Measurements from ENCODE around the gene POLR1A. TPM values are rescaled to one million over a fixed set of nuclear protein-coding genes. Genes with fewer than 3 reads are reported as not detected.

POLR1A gene
- total RNA-seq, 1 experiment from 2014 or later = 47.5 TPM

DNA sequence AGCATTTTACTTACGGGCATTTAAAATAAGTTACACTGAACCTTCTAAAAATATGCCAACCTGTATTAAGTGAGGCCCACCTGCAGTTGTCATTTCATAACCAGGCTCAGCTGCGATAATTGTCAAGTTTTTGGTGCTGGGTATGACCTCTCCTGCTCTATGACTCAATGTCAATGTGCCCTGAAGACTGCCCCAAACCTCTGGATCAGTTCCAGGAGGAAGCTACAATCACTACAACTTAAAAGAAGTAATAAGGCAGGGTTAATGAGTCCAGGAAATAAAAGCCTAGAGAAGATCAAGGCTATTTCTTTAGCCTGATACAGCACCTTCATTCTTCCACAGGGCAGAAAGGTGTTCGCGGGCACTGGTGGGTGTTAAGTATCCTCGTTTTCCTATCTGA lies 22.9 kb downstream of the POLR1A start (continued):
- TF ChIP-seq ZNF219 (CRISPR knock-in tag; IDR thresholded peaks at IDR 0.05; ENCODE audit: borderline replicate concordance) (no peak), IRF2 (CRISPR knock-in tag; IDR thresholded peaks at IDR 0.05; ENCODE audit: borderline replicate concordance, low read depth) (no peak), GTF2I (CRISPR knock-in tag; conservative IDR thresholded peaks at IDR 0.05) (no peak), TCF7 (CRISPR knock-in tag; IDR thresholded peaks at IDR 0.05; ENCODE audit: low read depth) (no peak), CREM (CRISPR knock-in tag; IDR thresholded peaks at IDR 0.05) (no peak), NFE2L1 (CRISPR knock-in tag; IDR thresholded peaks at IDR 0.05) (no peak)

DNA sequence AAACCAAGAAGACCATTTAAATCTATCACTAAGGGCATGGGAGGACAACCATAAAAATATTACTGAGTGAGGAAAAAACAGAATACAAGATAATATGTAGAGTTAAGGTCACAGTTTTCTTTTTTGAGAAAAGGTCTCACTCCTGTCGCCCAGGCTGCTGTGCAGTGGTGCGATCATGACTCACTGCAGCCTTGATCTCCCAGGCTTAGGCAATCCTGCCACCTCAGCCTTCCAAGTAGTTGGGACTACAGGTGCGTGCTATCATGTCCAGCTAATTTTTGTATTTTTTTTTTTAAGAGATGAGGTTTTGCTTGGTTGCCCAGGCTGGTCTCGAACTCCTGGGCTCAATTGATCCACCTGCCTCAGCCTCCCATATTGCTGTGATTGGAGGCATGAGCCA lies 24.0 kb downstream of the POLR1A start:
- POLR2A ChIA-PET = no interaction called here
- Mint-ChIP-seq H3K27me3 (ENCODE audit: low read depth) (no peaks in the 10 kb centered on the region), H3K4me3 (no peak overlapping the region)

DNA sequence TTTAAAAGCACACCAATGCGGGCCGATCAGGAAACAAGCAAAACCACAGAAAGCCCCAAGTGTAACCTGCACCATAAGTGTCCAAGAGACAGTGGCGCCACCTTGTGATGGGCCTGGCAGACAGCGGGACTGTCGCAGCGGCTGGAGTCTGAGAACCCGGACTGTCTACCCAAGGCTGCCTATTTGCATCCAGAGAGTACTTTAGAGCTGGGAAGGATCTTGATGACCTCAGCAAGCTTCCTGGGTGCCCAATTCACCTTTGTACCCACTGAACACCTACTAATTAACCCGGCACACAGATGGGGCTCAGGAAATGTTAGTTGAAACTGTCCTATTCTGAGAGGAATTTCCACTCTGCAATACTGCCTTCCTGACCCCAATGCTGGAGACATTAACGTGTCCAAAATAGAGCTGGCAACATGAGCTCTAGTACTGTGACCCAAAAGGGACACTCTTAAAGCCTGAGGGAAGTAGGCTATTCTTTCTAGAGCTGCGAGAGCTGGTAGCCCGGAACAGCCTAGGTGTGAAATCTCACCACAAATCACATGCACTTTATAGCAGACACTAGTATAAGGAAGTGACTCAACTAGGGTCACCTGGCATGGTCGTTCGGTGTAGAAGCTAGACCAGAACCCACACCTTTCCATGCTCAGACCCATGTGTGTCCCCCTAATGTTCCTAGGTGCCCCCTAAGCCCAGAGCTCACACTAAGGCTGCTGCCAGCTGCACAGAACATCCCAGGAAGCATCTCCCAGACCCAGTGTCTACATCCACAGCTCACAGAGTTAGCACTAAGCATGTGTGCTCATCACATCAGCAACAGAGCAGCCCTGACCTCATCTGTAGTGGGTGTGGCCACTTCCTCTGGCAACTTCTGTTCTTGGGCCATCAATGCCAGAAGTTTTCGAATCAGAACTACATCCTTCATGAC lies 25.4 kb downstream of the POLR1A start:
- peak; percentile 84 for DNase-seq (ENCODE audit: low spot score)
- Mint-ChIP-seq H3K4me3 (no peak overlapping the region), H3K4me1 (no peaks in the 10 kb centered on the region), H3K9me3 (no peaks in the 10 kb centered on the region), H3K27ac (0 out of 2 replicates have a peak overlapping the region, but pooled peaks have one; percentile 67), H3K27me3 (ENCODE audit: low read depth) (no peaks in the 10 kb centered on the region), H3K36me3 (peaks cover 62% of the 10 kb centered on the region)
- TF ChIP-seq ATF1 (CRISPR knock-in tag; IDR thresholded peaks at IDR 0.05) (no peak), ZNF317 (CRISPR knock-in tag; IDR thresholded peaks at IDR 0.05; ENCODE audit: borderline replicate concordance, low read depth) (no peak), ZNF423 (CRISPR knock-in tag; IDR thresholded peaks at IDR 0.05) (no peak), JUN (CRISPR knock-in tag; IDR thresholded peaks at IDR 0.05) (no peak)
- TF ChIP-seq, protein P1, sequence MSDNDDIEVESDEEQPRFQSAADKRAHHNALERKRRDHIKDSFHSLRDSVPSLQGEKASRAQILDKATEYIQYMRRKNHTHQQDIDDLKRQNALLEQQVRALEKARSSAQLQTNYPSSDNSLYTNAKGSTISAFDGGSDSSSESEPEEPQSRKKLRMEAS (CRISPR knock-in tag; IDR thresholded peaks at IDR 0.05) = no peak
- TF ChIP-seq, protein P2, sequence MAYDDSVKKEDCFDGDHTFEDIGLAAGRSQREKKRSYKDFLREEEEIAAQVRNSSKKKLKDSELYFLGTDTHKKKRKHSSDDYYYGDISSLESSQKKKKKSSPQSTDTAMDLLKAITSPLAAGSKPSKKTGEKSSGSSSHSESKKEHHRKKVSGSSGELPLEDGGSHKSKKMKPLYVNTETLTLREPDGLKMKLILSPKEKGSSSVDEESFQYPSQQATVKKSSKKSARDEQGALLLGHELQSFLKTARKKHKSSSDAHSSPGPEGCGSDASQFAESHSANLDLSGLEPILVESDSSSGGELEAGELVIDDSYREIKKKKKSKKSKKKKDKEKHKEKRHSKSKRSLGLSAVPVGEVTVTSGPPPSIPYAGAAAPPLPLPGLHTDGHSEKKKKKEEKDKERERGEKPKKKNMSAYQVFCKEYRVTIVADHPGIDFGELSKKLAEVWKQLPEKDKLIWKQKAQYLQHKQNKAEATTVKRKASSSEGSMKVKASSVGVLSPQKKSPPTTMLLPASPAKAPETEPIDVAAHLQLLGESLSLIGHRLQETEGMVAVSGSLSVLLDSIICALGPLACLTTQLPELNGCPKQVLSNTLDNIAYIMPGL (CRISPR knock-in tag; IDR thresholded peaks at IDR 0.05) = no peak
- TF ChIP-seq, protein P3, sequence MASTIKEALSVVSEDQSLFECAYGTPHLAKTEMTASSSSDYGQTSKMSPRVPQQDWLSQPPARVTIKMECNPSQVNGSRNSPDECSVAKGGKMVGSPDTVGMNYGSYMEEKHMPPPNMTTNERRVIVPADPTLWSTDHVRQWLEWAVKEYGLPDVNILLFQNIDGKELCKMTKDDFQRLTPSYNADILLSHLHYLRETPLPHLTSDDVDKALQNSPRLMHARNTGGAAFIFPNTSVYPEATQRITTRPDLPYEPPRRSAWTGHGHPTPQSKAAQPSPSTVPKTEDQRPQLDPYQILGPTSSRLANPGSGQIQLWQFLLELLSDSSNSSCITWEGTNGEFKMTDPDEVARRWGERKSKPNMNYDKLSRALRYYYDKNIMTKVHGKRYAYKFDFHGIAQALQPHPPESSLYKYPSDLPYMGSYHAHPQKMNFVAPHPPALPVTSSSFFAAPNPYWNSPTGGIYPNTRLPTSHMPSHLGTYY (CRISPR knock-in tag; IDR thresholded peaks at IDR 0.05) = no peak
- TF ChIP-seq, protein P4, sequence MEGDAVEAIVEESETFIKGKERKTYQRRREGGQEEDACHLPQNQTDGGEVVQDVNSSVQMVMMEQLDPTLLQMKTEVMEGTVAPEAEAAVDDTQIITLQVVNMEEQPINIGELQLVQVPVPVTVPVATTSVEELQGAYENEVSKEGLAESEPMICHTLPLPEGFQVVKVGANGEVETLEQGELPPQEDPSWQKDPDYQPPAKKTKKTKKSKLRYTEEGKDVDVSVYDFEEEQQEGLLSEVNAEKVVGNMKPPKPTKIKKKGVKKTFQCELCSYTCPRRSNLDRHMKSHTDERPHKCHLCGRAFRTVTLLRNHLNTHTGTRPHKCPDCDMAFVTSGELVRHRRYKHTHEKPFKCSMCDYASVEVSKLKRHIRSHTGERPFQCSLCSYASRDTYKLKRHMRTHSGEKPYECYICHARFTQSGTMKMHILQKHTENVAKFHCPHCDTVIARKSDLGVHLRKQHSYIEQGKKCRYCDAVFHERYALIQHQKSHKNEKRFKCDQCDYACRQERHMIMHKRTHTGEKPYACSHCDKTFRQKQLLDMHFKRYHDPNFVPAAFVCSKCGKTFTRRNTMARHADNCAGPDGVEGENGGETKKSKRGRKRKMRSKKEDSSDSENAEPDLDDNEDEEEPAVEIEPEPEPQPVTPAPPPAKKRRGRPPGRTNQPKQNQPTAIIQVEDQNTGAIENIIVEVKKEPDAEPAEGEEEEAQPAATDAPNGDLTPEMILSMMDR (IDR thresholded peaks at IDR 0.05) = peak; percentile 57; the same call in 1 of the 2 replicates
- POLR2A ChIA-PET = no interaction called here
- CTCF ChIA-PET = interaction anchor here (0.6 to 4.9 kb wide), 14 partner anchors 8 to 290 kb away, joined by 3 to 60 read pairs (median 4); partner anchors contain the start of genes POLR1A and PTCD3
- peak; percentile 95 for ATAC-seq

More for the DNA sequence above, 24.0 kb downstream of the POLR1A start:
- CTCF ChIA-PET = no interaction called here
- peaks cover 63% of the 10 kb centered on the region for H3K36me3 Mint-ChIP-seq
- no peak for TF ChIP-seq ZNF138 (CRISPR knock-in tag; conservative IDR thresholded peaks at IDR 0.05)
- no peak for ATAC-seq
- H3K27ac Mint-ChIP-seq = no peak overlapping the region
- H3K4me1 Mint-ChIP-seq = no peaks in the 10 kb centered on the region
- H3K9me3 Mint-ChIP-seq = no peaks in the 10 kb centered on the region
- DNase-seq (ENCODE audit: low spot score) = no peak
